Measurements from ENCODE around the gene ENC1. TPM values are rescaled to one million over a fixed set of nuclear protein-coding genes. Genes with fewer than 3 reads are reported as not detected.

The ENC1 gene
- total RNA-seq, 4 donors from 2014 or later = 2.8 to 20.4 (median 6.9) TPM

DNA sequence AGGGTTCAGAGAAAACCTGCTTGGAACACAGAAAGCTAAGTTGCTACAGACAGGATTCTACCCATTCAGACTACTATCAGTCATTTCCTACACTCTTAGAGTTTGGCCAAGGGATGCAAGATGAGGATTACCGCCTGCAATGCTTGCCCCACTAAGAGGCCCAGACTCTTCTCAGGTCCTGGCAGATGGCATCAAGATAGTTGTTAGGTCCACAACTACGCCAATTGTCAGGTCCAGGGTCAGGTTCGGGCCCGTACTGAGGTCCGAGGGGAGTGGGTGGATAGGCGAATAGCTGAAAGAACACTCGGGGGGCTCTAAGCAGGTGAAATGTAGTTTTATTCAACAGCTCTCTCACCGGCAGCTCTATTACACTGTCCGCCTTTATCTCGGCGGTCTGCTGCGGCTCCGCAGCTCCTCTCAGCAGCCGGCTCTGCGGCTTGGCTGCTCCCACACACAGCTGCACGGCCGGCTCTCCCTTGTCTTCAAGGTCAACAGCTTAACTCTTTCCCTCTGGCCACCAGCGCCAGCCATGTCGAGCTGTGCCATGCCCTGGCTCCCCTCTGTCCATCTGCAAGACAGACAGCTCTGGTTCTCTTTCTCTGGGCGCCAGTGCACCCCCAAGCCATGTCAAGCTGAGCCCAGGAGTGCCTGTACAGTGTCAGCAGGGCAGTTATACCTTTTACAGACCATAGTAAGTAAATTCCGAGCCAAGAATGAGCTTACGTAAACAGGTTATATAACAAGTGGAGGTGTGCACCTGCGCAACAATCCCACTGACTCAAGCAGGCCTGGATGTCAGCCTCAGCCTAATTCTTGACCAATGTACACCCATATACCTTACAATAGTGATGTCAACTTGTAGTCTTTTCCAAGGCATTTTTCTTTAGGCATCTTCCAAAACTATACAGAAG is 24.0 kb downstream of the ENC1 start:
- TF ChIP-seq, protein P1, sequence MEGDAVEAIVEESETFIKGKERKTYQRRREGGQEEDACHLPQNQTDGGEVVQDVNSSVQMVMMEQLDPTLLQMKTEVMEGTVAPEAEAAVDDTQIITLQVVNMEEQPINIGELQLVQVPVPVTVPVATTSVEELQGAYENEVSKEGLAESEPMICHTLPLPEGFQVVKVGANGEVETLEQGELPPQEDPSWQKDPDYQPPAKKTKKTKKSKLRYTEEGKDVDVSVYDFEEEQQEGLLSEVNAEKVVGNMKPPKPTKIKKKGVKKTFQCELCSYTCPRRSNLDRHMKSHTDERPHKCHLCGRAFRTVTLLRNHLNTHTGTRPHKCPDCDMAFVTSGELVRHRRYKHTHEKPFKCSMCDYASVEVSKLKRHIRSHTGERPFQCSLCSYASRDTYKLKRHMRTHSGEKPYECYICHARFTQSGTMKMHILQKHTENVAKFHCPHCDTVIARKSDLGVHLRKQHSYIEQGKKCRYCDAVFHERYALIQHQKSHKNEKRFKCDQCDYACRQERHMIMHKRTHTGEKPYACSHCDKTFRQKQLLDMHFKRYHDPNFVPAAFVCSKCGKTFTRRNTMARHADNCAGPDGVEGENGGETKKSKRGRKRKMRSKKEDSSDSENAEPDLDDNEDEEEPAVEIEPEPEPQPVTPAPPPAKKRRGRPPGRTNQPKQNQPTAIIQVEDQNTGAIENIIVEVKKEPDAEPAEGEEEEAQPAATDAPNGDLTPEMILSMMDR (IDR thresholded peaks at IDR 0.05; ENCODE audit: low read depth) = no peak

DNA sequence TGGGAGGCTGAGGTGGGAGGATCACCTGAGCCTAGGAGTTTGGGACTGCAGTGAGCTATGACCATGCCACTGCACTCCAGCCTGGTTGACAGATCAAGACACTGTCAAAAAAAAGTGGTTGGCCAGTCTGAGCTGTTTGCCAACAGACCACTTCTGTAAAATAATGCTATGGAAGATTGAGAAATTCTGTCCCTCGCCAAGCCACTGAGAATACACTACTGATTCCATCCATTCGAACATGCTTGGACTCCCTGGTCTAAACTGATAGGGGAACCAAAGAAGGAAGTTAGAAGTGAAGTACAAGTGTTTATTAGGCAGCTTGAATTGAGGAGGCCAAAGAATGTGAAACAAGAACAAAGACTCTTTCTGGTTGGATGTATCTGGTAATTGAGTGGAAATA is 27.2 kb downstream of the ENC1 start:
- TF ChIP-seq, protein P1 (IDR thresholded peaks at IDR 0.05; ENCODE audit: low read depth) = no peak

DNA sequence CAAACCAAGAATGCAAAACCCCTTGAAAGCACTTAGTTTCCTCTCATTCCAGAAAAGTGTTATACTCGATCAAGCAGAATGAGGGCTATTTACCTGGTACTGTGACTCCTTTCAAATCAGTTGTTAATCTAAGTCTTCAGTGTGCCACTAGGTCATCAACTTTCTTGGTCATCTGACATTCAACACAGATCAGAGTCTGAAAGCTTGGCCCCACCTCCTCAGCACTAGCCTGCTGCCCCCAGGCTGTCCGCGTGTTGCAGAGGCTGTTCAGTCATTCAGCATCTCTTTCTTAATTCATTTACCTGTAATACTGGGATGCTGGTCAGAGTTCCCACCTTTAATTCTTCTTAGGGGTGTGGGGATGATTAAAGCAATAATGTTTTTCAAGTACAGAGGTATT is 28.5 kb downstream of the ENC1 start:
- TF ChIP-seq, protein P1 (IDR thresholded peaks at IDR 0.05; ENCODE audit: low read depth) = no peak

DNA sequence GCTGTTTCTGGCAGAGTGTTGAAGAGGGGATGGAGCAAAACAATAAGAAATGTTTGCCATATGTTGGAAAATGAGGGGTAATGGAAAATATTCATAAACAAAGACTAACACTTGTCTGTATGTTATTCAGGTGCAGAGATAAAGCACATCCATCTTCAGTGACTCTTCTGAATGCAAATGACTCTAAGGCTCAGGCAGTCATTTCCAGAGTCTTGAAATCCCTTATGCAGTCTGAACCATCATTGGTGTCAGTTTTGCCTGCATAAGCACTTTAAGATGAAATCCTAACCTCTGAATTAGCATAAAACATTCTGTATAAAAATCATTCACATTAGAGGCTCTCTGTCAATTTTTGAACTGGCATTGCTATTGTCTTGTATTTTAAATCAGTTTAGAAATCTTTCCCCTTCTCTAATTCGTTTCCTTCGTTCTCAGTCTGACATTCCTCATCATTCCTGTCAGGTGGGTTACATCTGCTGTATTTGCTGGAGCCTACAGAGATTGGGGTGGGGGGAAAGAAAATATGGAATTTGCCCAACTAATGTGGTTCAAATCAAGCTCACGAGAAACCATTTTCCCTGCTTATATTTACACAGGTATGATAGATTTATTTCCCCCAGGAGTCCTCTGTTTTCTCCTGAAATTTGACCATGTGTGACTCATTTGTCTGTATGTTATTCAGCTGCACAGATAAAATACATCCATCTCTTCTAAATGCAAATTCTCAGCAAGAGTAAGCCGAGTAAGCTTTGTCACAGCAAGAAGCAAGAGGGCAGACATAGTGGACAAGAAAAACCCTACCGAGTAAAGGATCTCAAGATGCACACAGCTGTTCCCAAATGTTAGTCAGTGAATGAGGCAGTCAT is 31.6 kb downstream of the ENC1 start:
- TF ChIP-seq, protein P1 (IDR thresholded peaks at IDR 0.05; ENCODE audit: low read depth) = no peak

DNA sequence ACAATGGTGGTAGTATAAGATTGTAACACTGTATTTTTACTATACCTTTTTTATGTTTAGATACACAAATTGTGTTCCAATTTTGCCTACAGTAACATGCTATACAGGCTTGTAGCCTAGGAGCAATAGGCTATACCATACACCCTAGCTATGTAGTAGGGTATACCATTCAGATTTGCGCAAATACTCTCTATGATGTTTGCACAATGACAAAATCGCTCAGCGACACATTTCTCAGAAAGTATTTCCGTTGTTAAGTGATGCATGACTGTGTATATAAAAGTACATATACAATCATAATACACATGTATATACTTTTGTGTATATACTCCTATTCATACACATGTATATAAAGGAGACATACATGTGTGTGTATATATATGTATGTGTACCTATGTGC is 34.8 kb downstream of the ENC1 start:
- TF ChIP-seq, protein P1 (IDR thresholded peaks at IDR 0.05; ENCODE audit: low read depth) = no peak

DNA sequence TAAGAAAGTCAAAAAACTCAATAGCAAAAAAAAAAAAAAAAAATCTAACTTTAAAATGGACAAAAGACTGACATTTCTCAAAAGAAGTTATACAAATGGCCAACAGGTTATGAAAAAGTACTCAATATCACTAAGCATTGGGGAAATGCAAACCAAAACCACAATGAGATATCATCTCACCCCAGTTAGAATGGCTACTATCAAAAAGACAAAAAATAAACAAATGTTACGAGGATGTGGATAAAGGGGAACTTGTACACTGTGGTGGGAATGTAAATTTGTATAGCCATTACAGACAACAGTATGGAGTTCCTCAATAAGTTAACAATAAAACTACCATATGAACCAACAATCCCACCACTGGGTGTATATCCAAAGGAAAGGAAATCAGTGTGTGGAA is 37.2 kb downstream of the ENC1 start:
- TF ChIP-seq, protein P1 (IDR thresholded peaks at IDR 0.05; ENCODE audit: low read depth) = no peak

DNA sequence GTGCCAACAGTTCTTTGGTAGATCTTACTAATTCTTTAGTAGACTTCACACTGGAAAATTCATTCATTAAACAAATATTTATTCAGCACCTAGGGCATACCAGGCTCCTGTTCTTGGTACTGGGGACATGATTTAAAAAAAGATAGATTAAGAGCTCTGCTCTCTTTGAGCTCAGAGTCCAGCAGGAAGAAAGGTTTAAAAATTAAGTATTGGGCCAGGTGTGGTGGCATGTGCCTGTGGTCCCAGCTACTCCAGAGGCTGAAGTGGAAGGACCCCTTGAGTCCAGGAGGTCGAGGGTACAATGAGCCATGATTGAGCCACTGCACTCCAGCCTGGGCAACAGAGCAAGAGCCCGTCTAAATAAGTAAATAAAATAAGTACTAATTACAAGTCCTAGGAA is 41.4 kb downstream of the ENC1 start:
- TF ChIP-seq, protein P1 (IDR thresholded peaks at IDR 0.05; ENCODE audit: low read depth) = no peak
